BE2C (cell line): ENCODE data around the gene CAMKMT.

Experiments used
- DNase-seq: peaks from one replicate; pipeline ENCODE4 v3.0.0-alpha.2; 2020
- H3K27me3 ChIP-seq: fragments of 250-450 bp; sonication (Bioruptor Pico); 2 replicates; pipeline ENCODE4 v1.5.1; 2020; ENCODE audit warnings: mild to moderate bottlenecking
- H3K36me3 ChIP-seq: fragments of 250-450 bp; sonication (Bioruptor Pico); 2 replicates; pipeline ENCODE4 v1.5.1; 2020; ENCODE audit warnings: mild to moderate bottlenecking
- H3K4me1 ChIP-seq: fragments of 250-450 bp; sonication (Bioruptor Pico); 2 replicates; pipeline ENCODE4 v1.5.1; 2020
- H3K4me3 ChIP-seq: 2 replicates; pipeline ENCODE4 v1.5.1; 2011; ENCODE audit warnings: low read depth, low read length
- H3K9me3 ChIP-seq: fragments of 250-450 bp; sonication (Bioruptor Pico); 2 replicates; pipeline ENCODE4 v1.5.1; 2020
- TF ChIP-seq, protein P1 (sequence below): IDR thresholded peaks from 2 replicates; pipeline ENCODE4 v1.5.1; 2012; ENCODE audit warnings: mild to moderate bottlenecking, low read depth, low read length

Gene CAMKMT

DNA sequence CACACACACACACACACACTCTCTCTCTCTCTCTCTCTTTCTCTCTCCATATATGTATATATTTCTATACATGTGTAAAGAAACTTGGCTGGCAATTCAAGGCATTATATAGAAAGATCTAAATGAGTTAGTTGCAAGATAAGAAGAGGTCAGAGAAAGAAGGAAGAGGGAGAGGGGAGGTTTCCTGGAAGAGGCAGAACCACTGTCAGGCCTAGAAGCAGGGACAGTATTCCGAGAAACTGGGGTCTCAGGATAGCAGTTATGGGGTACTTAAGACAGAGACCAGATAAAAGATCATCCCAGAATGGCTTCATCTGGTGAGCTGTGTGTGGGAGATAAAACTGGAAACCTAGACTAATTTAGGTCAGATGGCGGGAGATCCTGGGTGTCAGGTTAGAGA lies 180.8 kb downstream of the CAMKMT start:
- TF ChIP-seq, protein P1, sequence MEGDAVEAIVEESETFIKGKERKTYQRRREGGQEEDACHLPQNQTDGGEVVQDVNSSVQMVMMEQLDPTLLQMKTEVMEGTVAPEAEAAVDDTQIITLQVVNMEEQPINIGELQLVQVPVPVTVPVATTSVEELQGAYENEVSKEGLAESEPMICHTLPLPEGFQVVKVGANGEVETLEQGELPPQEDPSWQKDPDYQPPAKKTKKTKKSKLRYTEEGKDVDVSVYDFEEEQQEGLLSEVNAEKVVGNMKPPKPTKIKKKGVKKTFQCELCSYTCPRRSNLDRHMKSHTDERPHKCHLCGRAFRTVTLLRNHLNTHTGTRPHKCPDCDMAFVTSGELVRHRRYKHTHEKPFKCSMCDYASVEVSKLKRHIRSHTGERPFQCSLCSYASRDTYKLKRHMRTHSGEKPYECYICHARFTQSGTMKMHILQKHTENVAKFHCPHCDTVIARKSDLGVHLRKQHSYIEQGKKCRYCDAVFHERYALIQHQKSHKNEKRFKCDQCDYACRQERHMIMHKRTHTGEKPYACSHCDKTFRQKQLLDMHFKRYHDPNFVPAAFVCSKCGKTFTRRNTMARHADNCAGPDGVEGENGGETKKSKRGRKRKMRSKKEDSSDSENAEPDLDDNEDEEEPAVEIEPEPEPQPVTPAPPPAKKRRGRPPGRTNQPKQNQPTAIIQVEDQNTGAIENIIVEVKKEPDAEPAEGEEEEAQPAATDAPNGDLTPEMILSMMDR: no peak
- Histone ChIP-seq H3K4me1 (peaks cover 38% of the 10 kb centered on the region), H3K9me3 (no peaks in the 10 kb centered on the region), H3K27me3 (no peaks in the 10 kb centered on the region), H3K4me3 (no peak overlapping the region), H3K36me3 (no peaks in the 10 kb centered on the region)
- no peak for DNase-seq

DNA sequence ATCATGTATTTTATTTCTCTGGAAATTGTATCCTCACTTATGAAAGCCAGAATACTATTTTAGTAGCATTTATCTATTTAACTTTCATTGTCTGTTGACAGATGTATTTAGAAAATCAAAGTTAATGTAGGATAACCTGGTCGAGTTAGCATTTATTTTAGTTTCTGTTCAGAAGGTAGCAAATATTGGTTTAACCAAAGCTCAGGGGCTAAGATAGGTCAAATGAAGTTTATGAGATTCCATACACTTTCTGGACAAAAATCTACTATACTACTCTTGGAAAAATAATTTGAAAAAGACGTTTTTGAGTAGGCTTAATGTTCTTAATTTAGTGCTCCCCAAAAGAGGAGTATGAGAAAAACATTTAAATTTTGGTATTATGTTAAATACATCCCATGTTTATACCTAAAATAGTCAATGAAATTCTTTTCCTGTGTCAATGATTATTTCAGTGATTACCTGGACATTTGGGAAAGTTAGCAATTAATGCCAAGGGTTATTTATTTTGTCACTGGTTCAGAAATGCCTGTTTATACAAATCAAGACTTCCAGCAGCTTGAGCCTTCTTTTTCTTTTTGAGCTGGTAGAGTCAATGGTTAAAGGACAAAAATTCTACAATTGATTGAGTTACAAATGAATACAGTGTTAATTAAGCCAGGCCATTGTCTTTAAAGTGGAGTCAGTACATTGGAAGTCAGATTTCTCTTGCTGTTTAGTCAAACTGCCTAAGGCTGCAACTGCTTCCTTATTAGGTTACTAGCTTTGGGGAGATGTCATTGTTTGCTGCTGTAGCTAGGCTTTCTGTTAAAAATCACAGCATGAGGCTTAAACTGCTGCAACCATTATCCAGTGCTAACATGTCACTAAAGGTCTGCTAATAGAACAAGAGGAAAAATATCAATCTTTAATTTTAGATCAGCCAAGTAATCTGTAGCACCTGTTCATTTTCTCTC lies 182.3 kb downstream of the CAMKMT start:
- TF ChIP-seq, protein P1: no peak
- DNase-seq: peak; percentile 45
- Histone ChIP-seq H3K9me3 (no peaks in the 10 kb centered on the region), H3K36me3 (no peaks in the 10 kb centered on the region), H3K4me3 (no peak overlapping the region), H3K27me3 (no peaks in the 10 kb centered on the region), H3K4me1 (peaks cover 52% of the 10 kb centered on the region)

DNA sequence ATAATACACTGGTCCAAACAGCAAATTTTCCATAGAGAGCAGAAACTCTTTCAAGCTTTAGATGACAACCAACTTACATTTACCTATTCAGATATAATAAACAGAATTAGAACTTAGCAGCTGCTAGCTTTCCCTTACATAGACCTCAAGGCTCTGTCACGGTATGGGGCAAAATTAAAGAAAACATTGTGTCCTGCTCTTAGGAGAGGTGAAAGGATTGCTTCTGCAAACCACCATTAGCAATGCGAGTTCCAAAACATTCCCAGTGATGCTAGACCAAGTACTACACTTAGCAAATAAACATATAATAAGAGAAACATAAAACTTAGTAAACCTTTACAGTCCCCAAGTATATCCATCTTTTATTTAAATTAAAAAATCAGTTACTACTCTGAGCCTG lies 183.3 kb downstream of the CAMKMT start:
- TF ChIP-seq, protein P1: no peak
- Histone ChIP-seq H3K4me1 (peaks cover 52% of the 10 kb centered on the region), H3K9me3 (no peaks in the 10 kb centered on the region), H3K36me3 (no peaks in the 10 kb centered on the region), H3K4me3 (no peak overlapping the region), H3K27me3 (no peaks in the 10 kb centered on the region)
- DNase-seq: no peak

DNA sequence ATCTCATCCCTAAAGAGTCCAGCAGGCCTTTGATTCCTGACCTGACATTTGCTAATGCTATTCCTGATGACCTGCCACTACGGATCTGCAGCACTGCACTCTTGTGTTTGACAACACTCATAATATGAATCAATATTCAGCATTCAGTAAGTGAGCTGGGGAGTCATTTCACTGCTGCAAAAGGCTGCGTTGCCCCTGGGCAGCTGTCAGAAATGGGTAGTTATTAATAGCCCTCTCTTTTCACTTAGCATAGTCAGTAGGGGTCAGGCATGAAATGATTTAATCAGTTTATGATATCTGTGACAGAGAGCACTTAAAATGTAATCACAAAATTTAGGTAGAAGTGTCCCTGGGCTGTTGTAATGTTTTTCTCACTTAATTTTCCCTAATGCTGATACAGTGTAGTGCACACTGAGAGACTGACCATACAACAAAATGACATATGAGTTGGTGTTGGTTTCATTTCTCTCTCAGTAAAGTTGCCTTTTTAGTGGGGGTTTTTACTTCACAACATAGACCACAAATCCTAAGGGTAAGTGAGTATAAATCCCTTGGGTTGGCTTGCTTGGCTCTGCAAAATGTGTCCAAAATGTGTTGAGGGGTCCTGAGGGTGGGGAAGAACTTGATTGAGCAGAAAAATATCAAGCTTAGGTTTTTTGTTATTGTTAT lies 184.8 kb downstream of the CAMKMT start:
- Histone ChIP-seq H3K36me3 (no peaks in the 10 kb centered on the region), H3K4me3 (peak overlapping the region; percentile 2), H3K27me3 (no peaks in the 10 kb centered on the region), H3K4me1 (peaks cover 52% of the 10 kb centered on the region), H3K9me3 (no peaks in the 10 kb centered on the region)
- TF ChIP-seq, protein P1: no peak
- DNase-seq: peak; percentile 56

DNA sequence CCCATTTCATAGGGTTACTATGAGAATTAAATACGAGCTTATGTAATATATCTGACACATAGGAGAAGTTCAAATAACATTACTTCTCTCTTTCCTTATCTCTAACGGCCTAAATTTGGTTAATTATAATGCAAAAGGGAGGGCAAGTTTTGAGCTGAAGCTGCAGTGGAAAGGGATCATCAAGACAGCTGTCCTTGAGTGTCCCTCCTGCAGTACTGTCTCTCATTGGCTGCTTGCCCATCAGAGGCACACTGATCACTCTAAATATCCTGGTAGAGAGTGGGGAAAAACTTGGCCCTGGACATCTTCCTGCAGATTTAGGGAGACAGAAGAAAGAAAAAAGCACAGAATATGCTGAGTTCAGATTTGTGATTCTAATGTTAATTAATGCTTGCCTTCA lies 186.0 kb downstream of the CAMKMT start:
- Histone ChIP-seq H3K4me1 (peaks cover 47% of the 10 kb centered on the region), H3K4me3 (no peak overlapping the region), H3K36me3 (no peaks in the 10 kb centered on the region), H3K9me3 (no peaks in the 10 kb centered on the region), H3K27me3 (no peaks in the 10 kb centered on the region)
- TF ChIP-seq, protein P1: no peak
- DNase-seq: peak; percentile 64
